Neural progenitor cell (in vitro differentiated cells): ENCODE data around the gene SLC2A13. TPM values are rescaled to one million over a fixed set of nuclear protein-coding genes. Genes with fewer than 3 reads are reported as not detected.

ENCODE experiments used
- DNase-seq: peaks from one replicate; pipeline ENCODE4 v3.0.0-alpha.2; 2016; ENCODE audit warnings: low spot score
- H2AFZ ChIP-seq: fragments of 200-600 bp; sonication (generic); replicated peaks from 2 replicates; pipeline ENCODE4 v1.6.1; 2016; ENCODE audit warnings: antibody characterized with exemption
- H3F3A ChIP-seq: fragments of 200-600 bp; sonication (generic); 2 replicates; pipeline ENCODE4 v1.6.1; 2016; ENCODE audit warnings: antibody characterized with exemption, low read depth
- H3K27ac ChIP-seq: fragments of 200-600 bp; sonication (generic); 2 replicates; pipeline ENCODE4 v1.5.1; 2016; ENCODE audit warnings: mild to moderate bottlenecking
- H3K27me3 ChIP-seq: fragments of 200-600 bp; sonication (generic); 2 replicates; pipeline ENCODE4 v1.6.1; 2016; ENCODE audit warnings: mild to moderate bottlenecking, moderate library complexity
- H3K36me3 ChIP-seq: fragments of 200-600 bp; sonication (generic); 2 replicates; pipeline ENCODE4 v1.5.1; 2016
- H3K4me1 ChIP-seq: fragments of 200-600 bp; sonication (generic); 2 replicates; pipeline ENCODE4 v1.6.1; 2016; ENCODE audit warnings: mixed run types
- H3K4me2 ChIP-seq: fragments of 200-600 bp; sonication (generic); 2 replicates; pipeline ENCODE4 v1.6.1; 2016
- H3K4me3 ChIP-seq: fragments of 200-600 bp; sonication (generic); 2 replicates; pipeline ENCODE4 v1.5.1; 2016
- H3K79me2 ChIP-seq: fragments of 200-600 bp; sonication (generic); 2 replicates; pipeline ENCODE4 v1.6.1; 2016; ENCODE audit warnings: low read depth
- H3K9ac ChIP-seq: fragments of 200-600 bp; sonication (generic); 2 replicates; pipeline ENCODE4 v1.6.1; 2016
- H3K9me3 ChIP-seq: fragments of 200-600 bp; sonication (generic); 2 replicates; pipeline ENCODE4 v1.5.1; 2016; ENCODE audit warnings: low read depth
- H4K20me1 ChIP-seq: fragments of 200-600 bp; sonication (generic); 2 replicates; pipeline ENCODE4 v1.6.1; 2016; ENCODE audit warnings: low read depth
- H3K27ac Mint-ChIP-seq: 3 replicates; pipeline ENCODE4 v1.8.0; 2021; ENCODE audit warnings: mixed read lengths
- H3K27me3 Mint-ChIP-seq: 2 replicates; pipeline ENCODE4 v1.8.0; 2022; ENCODE audit warnings: low read depth, mild to moderate bottlenecking, inconsistent platforms, moderate library complexity, mixed read lengths; ENCODE audit not compliant: insufficient read depth
- H3K36me3 Mint-ChIP-seq: 3 replicates; pipeline ENCODE4 v1.8.0; 2021; ENCODE audit warnings: mixed read lengths
- H3K4me1 Mint-ChIP-seq: 3 replicates; pipeline ENCODE4 v1.8.0; 2021; ENCODE audit warnings: mixed read lengths
- H3K4me3 Mint-ChIP-seq: 3 replicates; pipeline ENCODE4 v1.8.0; 2021; ENCODE audit warnings: mild to moderate bottlenecking, moderate library complexity, mixed read lengths
- H3K9me3 Mint-ChIP-seq: 3 replicates; pipeline ENCODE4 v1.8.0; 2020; ENCODE audit warnings: mixed read lengths
- EZH2 ChIP-seq: fragments of 200-600 bp; sonication (generic); IDR thresholded peaks from 2 replicates; pipeline ENCODE4 v1.6.1; 2017; ENCODE audit warnings: antibody characterized with exemption, mild to moderate bottlenecking, moderate library complexity
- EZH2phosphoT487 ChIP-seq: fragments of 200-600 bp; sonication (generic); IDR thresholded peaks from 2 replicates; pipeline ENCODE4 v1.6.1; 2017; ENCODE audit warnings: antibody characterized with exemption
- total RNA-seq: library from RNA; depleted of rRNA; stranded (reverse); fragments of >200 nt; gene quantifications from 2 replicates; pipeline ENCODE4 v1.2.3, GENCODE V29; 2015; ENCODE audit warnings: low replicate concordance
- TF ChIP-seq, protein P1 (sequence below): fragments of 200-600 bp; sonication (generic); IDR thresholded peaks from 2 replicates; pipeline ENCODE4 v1.5.1; 2017; ENCODE audit warnings: antibody characterized with exemption, mild to moderate bottlenecking

Gene SLC2A13
- total RNA-seq, 1 donor from 2014 or later: 11.1 TPM

- H3K4me1 Mint-ChIP-seq: peaks cover 26% of the 10 kb centered on the region
- H3K9me3 Mint-ChIP-seq: peaks cover 3% of the 10 kb centered on the region
- Histone ChIP-seq H4K20me1 (no peaks in the 10 kb centered on the region), H3K4me2 (no peak overlapping the region), H3K9me3 (no peaks in the 10 kb centered on the region), H3F3A (no peaks in the 10 kb centered on the region), H3K27me3 (no peaks in the 10 kb centered on the region), H3K4me3 (no peak overlapping the region), H3K9ac (no peak overlapping the region), H3K79me2 (no peaks in the 10 kb centered on the region), H3K4me1 (peaks cover 19% of the 10 kb centered on the region), H2AFZ (no peak overlapping the region), H3K36me3 (no peaks in the 10 kb centered on the region), H3K27ac (no peak overlapping the region)
- H3K4me3 Mint-ChIP-seq: no peak overlapping the region
- no peak for TF ChIP-seq EZH2phosphoT487
- TF ChIP-seq, protein P1, sequence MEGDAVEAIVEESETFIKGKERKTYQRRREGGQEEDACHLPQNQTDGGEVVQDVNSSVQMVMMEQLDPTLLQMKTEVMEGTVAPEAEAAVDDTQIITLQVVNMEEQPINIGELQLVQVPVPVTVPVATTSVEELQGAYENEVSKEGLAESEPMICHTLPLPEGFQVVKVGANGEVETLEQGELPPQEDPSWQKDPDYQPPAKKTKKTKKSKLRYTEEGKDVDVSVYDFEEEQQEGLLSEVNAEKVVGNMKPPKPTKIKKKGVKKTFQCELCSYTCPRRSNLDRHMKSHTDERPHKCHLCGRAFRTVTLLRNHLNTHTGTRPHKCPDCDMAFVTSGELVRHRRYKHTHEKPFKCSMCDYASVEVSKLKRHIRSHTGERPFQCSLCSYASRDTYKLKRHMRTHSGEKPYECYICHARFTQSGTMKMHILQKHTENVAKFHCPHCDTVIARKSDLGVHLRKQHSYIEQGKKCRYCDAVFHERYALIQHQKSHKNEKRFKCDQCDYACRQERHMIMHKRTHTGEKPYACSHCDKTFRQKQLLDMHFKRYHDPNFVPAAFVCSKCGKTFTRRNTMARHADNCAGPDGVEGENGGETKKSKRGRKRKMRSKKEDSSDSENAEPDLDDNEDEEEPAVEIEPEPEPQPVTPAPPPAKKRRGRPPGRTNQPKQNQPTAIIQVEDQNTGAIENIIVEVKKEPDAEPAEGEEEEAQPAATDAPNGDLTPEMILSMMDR: peak; percentile 42
- peak; percentile 11 for DNase-seq
- peaks cover 2% of the 10 kb centered on the region for H3K36me3 Mint-ChIP-seq
- no peaks in the 10 kb centered on the region for H3K27me3 Mint-ChIP-seq
- H3K27ac Mint-ChIP-seq: no peak overlapping the region
These were observed 147.5 kb downstream of the SLC2A13 start for GRCh38 chr12:39958377-39958776.

DNA sequence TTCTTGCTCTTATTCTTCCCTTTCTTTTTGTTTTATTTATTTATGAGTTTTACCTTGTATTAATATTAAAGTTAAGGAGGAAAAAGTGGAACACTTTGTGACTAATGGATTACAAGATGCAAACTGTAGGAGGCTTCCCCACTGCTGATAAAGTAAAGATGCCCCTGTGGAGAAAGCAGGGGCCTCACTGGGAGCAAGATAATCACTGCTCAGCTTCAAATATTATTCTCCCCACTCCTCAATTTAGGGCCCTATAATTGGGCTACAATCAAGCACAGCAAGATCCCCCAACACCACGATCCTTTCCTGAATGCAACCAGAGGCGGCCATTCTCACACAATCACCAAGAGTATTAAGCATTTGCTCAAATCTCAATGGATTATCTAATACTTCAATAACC, 149.2 kb downstream of the SLC2A13 start:
- peaks cover under 1% of the 10 kb centered on the region for H3K36me3 Mint-ChIP-seq
- no peak overlapping the region for H3K27ac Mint-ChIP-seq

DNA sequence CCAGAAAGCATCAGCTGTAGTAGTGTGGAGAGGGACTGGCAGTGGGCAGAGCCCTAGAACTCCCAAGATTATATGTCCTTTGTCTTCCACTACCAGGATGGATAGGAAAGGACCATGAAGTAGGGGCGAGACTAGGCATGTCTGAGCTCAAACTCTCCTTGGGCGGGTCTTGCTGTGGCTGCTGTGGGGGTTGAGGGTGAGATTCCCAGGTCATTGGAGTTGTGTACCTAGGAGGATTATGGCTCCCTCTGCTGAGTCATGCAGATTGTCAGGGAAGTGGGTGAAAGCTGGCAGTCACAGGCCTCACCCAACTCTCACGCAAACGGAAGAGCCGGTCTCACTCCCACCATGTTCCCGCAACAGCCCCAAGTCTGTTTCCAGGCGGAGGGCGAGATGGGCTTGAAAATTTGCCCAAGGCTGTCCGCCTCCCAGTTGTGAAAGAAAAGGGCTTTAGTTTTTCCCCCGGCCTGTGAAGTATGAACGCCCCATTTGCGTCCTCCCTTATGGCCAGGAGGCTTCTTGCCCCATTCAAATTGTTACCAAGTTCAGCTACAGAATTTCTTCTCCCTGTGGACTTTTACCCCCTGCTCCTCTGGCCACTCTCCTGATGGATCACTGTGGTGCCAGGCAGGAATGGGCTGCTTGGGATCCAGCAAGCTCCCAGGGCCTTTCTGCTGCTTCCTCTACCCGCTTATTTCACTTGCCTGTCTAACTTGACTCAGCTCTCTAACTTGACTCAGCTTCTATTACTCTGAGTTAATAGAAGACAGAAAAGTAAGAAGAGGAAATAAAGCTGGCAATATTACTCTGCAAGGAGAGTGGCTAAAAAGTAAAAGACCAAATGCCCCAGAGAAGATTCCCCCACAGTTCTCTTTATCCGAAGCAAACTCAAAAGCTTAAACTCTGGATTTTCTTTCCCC, 159.3 kb downstream of the SLC2A13 start:
- H3K4me1 Mint-ChIP-seq: peaks cover 3% of the 10 kb centered on the region
- DNase-seq: no peak
- no peak overlapping the region for H3K4me3 Mint-ChIP-seq
- no peaks in the 10 kb centered on the region for H3K36me3 ChIP-seq
- H4K20me1 ChIP-seq: no peaks in the 10 kb centered on the region
- TF ChIP-seq EZH2: no peak
- TF ChIP-seq EZH2phosphoT487: no peak
- TF ChIP-seq, protein P1: no peak
- no peak overlapping the region for H2AFZ ChIP-seq
- no peaks in the 10 kb centered on the region for H3K27me3 ChIP-seq
- H3K79me2 ChIP-seq: no peaks in the 10 kb centered on the region
- H3K4me3 ChIP-seq: no peak overlapping the region
- H3F3A ChIP-seq: no peaks in the 10 kb centered on the region
- peaks cover 2% of the 10 kb centered on the region for H3K27me3 Mint-ChIP-seq
- no peaks in the 10 kb centered on the region for H3K9me3 ChIP-seq
- no peak overlapping the region for H3K27ac ChIP-seq
- H3K36me3 Mint-ChIP-seq: peaks cover 16% of the 10 kb centered on the region
- no peak overlapping the region for H3K9ac ChIP-seq
- no peak overlapping the region for H3K27ac Mint-ChIP-seq
- H3K9me3 Mint-ChIP-seq: peaks cover 9% of the 10 kb centered on the region
- H3K4me1 ChIP-seq: peaks cover 9% of the 10 kb centered on the region
- no peak overlapping the region for H3K4me2 ChIP-seq

More for the DNA sequence above, 149.2 kb downstream of the SLC2A13 start:
- no peak for DNase-seq
- H2AFZ ChIP-seq: no peak overlapping the region
- H3K4me3 ChIP-seq: no peak overlapping the region
- Mint-ChIP-seq H3K27me3 (no peaks in the 10 kb centered on the region), H3K4me1 (peaks cover 26% of the 10 kb centered on the region), H3K9me3 (peaks cover 3% of the 10 kb centered on the region), H3K4me3 (no peak overlapping the region)
- no peak overlapping the region for H3K27ac ChIP-seq
- no peak overlapping the region for H3K9ac ChIP-seq
- TF ChIP-seq EZH2 (no peak), EZH2phosphoT487 (no peak)
- TF ChIP-seq, protein P1: no peak
- no peaks in the 10 kb centered on the region for H3F3A ChIP-seq
- no peaks in the 10 kb centered on the region for H3K79me2 ChIP-seq
- no peaks in the 10 kb centered on the region for H4K20me1 ChIP-seq
- H3K4me1 ChIP-seq: peaks cover 22% of the 10 kb centered on the region
- no peaks in the 10 kb centered on the region for H3K36me3 ChIP-seq
- peak overlapping the region; percentile 27 for H3K4me2 ChIP-seq
- no peaks in the 10 kb centered on the region for H3K27me3 ChIP-seq
- no peaks in the 10 kb centered on the region for H3K9me3 ChIP-seq
